Hepatocyte (in vitro differentiated cells): ENCODE results near the gene MORC3.

Experiments used
- CTCF ChIP-seq: fragments of 200-600 bp; sonication (generic); IDR thresholded peaks from 2 replicates; pipeline ENCODE4 v1.5.1; 2016; ENCODE audit warnings: antibody characterized with exemption, mild to moderate bottlenecking; ENCODE audit not compliant: poor library complexity
- EZH2 ChIP-seq: fragments of 200-600 bp; sonication (generic); IDR thresholded peaks from 2 replicates; pipeline ENCODE4 v1.6.1; 2016; ENCODE audit warnings: antibody characterized with exemption, mild to moderate bottlenecking, borderline replicate concordance
- EZH2phosphoT487 ChIP-seq: fragments of 200-600 bp; sonication (generic); IDR thresholded peaks from one replicate; pipeline ENCODE4 v1.6.1; 2018; ENCODE audit warnings: antibody characterized with exemption, mild to moderate bottlenecking, low read depth, moderate library complexity; ENCODE audit not compliant: unreplicated experiment, severe bottlenecking

DNA sequence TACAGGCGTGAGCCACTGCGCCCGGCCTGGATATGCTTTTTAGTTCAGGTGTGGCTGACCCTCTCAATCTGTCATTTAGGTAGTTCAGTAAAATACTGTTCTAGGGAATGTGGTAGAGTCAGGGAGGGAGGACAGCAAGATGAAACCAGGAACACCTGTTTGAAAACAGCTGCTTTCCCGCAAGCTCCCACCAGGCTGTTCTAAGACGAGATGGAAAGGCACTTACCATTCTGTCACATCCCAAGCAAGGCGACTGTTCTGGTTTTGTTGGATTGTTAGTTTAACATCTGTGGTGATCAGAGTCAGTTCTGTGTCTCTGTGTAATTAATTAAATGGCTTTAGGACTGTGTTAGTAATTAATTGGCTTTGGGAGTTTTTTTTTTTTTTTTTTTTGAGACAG, 68.1 kb downstream of the MORC3 start:
- TF ChIP-seq CTCF (no peak), EZH2 (no peak), EZH2phosphoT487 (no peak)
